K562 (cell line): Measurements from ENCODE around the gene NAA10.

Experiments used
- KHSRP ChIP-seq: fragments of 450-650 bp; IDR thresholded peaks from 2 replicates; pipeline ENCODE4 v1.6.1; 2017
- MEF2A ChIP-seq: IDR thresholded peaks from 2 replicates; pipeline ENCODE4 v1.6.1; 2011; ENCODE audit warnings: low read depth, mild to moderate bottlenecking, low read length, moderate library complexity; ENCODE audit not compliant: control insufficient read depth
- ZKSCAN1 ChIP-seq: fragments of 150-350 bp; IDR thresholded peaks from 2 replicates; pipeline ENCODE4 v1.6.1; 2016; ENCODE audit warnings: low read depth, low read length
- TF ChIP-seq, protein P1 (sequence below), 3 experiments: IDR thresholded peaks in 2 of 3; conservative IDR thresholded peaks in 1 of 3; 2 replicates each; pipeline ENCODE4 v1.5.1; 2011 to 2012; ENCODE audit warnings: low read length in 3 of 3, mild to moderate bottlenecking in 3 of 3, control low read depth in 2 of 3, improper control_type of control experiment in 1 of 3, inconsistent platforms in 1 of 3, low read depth in 1 of 3, mixed read lengths in 1 of 3, moderate library complexity in 1 of 3; ENCODE audit not compliant: insufficient read depth in 2 of 3

GRCh38 chrX:153879741-153880439 lies 54.9 kb downstream of the NAA10 start:
- TF ChIP-seq ZKSCAN1 (no peak), MEF2A (no peak), KHSRP (no peak)
- TF ChIP-seq, protein P1, sequence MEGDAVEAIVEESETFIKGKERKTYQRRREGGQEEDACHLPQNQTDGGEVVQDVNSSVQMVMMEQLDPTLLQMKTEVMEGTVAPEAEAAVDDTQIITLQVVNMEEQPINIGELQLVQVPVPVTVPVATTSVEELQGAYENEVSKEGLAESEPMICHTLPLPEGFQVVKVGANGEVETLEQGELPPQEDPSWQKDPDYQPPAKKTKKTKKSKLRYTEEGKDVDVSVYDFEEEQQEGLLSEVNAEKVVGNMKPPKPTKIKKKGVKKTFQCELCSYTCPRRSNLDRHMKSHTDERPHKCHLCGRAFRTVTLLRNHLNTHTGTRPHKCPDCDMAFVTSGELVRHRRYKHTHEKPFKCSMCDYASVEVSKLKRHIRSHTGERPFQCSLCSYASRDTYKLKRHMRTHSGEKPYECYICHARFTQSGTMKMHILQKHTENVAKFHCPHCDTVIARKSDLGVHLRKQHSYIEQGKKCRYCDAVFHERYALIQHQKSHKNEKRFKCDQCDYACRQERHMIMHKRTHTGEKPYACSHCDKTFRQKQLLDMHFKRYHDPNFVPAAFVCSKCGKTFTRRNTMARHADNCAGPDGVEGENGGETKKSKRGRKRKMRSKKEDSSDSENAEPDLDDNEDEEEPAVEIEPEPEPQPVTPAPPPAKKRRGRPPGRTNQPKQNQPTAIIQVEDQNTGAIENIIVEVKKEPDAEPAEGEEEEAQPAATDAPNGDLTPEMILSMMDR (IDR thresholded peaks at IDR 0.05 in 2 of 3, conservative IDR thresholded peaks at IDR 0.05 in 1 of 3; ENCODE audit: insufficient read depth in 2 of 3, low read depth in 1 of 3, low read length in 3 of 3): no peak
